Endometrium (tissue), 2 donors: ENCODE data around the gene PRKACB.
"Not testable (repeated sequence)": the region's sequence is repeated elsewhere in the genome, so short reads cannot be mapped to it uniquely, and the experiment has no call there.

Experiments
- FAIRE-seq: peaks from 2 replicates; lab custom pipeline; 2012; peaks lifted over from hg19 to GRCh38; lab: Jason Lieb, UNC
- donor health status: control.
- donor health status: control.

The PRKACB gene

GRCh38 chr1:84269306-84269705, 125.2 kb downstream of the PRKACB start:
- no peak for FAIRE-seq

GRCh38 chr1:84271441-84272151, 127.5 kb downstream of the PRKACB start:
- no peak for FAIRE-seq

GRCh38 chr1:84272401-84272800, 128.3 kb downstream of the PRKACB start:
- FAIRE-seq = no peak

GRCh38 chr1:84277343-84278059, 133.4 kb downstream of the PRKACB start:
- no peak for FAIRE-seq

GRCh38 chr1:84278905-84279304, 134.8 kb downstream of the PRKACB start:
- FAIRE-seq = no peak

GRCh38 chr1:84280912-84281311, 136.8 kb downstream of the PRKACB start:
- no peak for FAIRE-seq

- FAIRE-seq = no peak
Measured at GRCh38 chr1:84282780-84283333, 138.8 kb downstream of the PRKACB start.

GRCh38 chr1:84283381-84283780, 139.3 kb downstream of the PRKACB start:
- FAIRE-seq = no peak

- FAIRE-seq = no peak
Measured at GRCh38 chr1:84286071-84286470, 142.0 kb downstream of the PRKACB start.

GRCh38 chr1:84287389-84287788, 143.3 kb downstream of the PRKACB start:
- FAIRE-seq = not testable (repeated sequence)
